Fibroblast of villous mesenchyme (primary cell): Measurements from ENCODE around the gene ATP1A2. TPM values are rescaled to one million over a fixed set of nuclear protein-coding genes. Genes with fewer than 3 reads are reported as not detected.

Experiments used
- DNase-seq: peaks from one replicate; pipeline ENCODE4 v3.0.0-alpha.2; 2010; ENCODE audit warnings: low read depth
- H3K4me3 ChIP-seq: 2 replicates; pipeline ENCODE4 v1.5.1; 2011; ENCODE audit warnings: low read depth, mild to moderate bottlenecking, low read length
- CTCF ChIP-seq: IDR thresholded peaks from 2 replicates; pipeline ENCODE4 v1.5.1; 2012; ENCODE audit warnings: low read depth, mild to moderate bottlenecking, low read length; ENCODE audit not compliant: insufficient read depth
- total RNA-seq: library from RNA; depleted of rRNA; stranded (reverse); fragments of >200 nt; gene quantifications from 2 replicates; pipeline ENCODE4 v1.2.3, GENCODE V29; 2012

The ATP1A2 gene
- total RNA-seq, 1 donor: not detected

- H3K4me3 ChIP-seq: no peak overlapping the region
- no peak for TF ChIP-seq CTCF
- DNase-seq: no peak
Observed at GRCh38 chr1:160117300-160117699, 1.7 kb downstream of the ATP1A2 start.

- DNase-seq: peak; percentile 28
- H3K4me3 ChIP-seq: no peak overlapping the region
- TF ChIP-seq CTCF: no peak
Observed at GRCh38 chr1:160117709-160118183, 2.2 kb downstream of the ATP1A2 start.

- no peak overlapping the region for H3K4me3 ChIP-seq
- no peak for TF ChIP-seq CTCF
- no peak for DNase-seq
Observed at GRCh38 chr1:160118928-160119327, 3.4 kb downstream of the ATP1A2 start.

DNA sequence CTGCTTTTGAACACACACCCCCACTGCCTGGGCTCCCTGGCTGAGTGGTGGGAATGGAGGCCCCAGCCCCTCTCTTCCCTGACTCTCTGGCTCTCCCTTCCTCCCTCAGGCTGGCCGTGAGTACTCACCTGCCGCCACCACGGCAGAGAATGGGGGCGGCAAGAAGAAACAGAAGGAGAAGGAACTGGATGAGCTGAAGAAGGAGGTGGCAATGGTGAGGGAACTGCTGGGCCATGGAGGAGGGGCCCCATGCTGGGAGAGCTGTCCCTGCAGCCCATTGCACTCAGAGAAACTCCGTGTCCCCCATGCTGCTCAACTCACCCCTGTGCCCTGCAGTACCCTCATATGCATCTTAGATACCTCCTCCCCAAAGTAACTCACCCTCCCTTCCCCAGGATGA lies 5.2 kb downstream of the ATP1A2 start:
- no peak for TF ChIP-seq CTCF
- H3K4me3 ChIP-seq: no peak overlapping the region

GRCh38 chr1:160121388-160121787 lies 5.8 kb downstream of the ATP1A2 start:
- no peak for TF ChIP-seq CTCF
- DNase-seq: no peak
- no peak overlapping the region for H3K4me3 ChIP-seq

More for the DNA sequence above, 5.2 kb downstream of the ATP1A2 start:
- no peak for DNase-seq

DNA sequence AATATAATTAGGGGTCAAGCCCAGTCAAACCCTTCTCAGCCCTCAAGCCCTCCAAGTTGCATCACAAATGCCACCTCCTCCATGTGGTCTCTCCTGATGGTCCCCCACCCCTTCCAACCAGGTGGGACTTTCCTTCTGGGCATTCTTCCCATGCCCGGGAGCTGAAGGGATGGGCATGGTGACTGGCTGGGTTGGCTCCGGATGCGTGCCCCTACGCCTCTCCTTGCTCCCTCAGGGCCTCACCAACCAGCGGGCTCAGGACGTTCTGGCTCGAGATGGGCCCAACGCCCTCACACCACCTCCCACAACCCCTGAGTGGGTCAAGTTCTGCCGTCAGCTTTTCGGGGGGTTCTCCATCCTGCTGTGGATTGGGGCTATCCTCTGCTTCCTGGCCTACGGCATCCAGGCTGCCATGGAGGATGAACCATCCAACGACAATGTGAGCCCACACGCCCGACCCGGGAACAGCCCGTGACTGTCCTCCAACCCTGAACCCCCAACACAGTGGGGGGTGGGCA lies 7.5 kb downstream of the ATP1A2 start:
- TF ChIP-seq CTCF: no peak
- no peak overlapping the region for H3K4me3 ChIP-seq
- DNase-seq: no peak

DNA sequence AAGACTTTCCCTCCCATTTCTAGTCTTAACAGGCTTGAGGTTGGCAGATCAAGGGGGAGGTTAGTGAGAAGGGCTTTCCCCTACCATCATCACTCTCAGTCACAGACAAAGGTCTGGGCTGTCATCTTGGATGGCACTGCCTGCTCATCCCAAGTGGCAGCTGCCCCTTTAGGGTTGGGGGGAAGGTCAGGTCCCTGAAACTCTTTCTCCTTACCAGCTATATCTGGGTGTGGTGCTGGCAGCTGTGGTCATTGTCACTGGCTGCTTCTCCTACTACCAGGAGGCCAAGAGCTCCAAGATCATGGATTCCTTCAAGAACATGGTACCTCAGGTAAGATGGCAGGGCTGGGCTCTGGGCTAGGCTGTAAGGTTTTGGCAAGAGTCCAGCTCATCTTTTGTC lies 8.2 kb downstream of the ATP1A2 start:
- no peak overlapping the region for H3K4me3 ChIP-seq
- no peak for DNase-seq
- TF ChIP-seq CTCF: no peak
